ENCODE measurements around the gene LUZP1. TPM values are rescaled to one million over a fixed set of nuclear protein-coding genes. Genes with fewer than 3 reads are reported as not detected.

LUZP1 gene
- total RNA-seq, 2 donors from 2014 or later, result 43.5 to 49.4 TPM

- Histone ChIP-seq H3K9ac (ENCODE audit: extremely low read depth, low read length, poor library complexity, severe bottlenecking) (no peak overlapping the region), H3K27ac (ENCODE audit: low read depth, low read length) (no peak overlapping the region)
Measured at GRCh38 chr1:23102289-23102688, 66.4 kb downstream of the LUZP1 start.

DNA sequence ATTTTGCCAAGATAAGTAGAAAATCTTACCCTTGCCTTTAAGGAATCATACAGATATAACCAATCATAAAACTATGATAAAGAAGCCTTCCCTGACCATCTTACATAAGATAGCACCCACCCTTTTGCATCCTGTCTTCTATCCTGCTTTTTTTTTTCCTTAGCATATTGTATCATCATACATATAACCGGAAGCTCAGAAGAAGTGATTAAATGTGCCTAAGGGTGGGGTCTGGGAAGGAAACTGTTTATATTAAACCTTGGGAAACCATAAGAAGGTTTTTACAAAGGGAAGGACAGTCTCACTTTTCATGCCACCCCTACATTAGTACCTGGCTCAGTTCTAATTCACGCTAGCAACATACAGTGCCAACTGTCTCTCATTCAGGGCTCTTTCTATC is 66.8 kb downstream of the LUZP1 start:
- 89 to 100% methylated on average over 1 of the region's 2 CpGs for WGBS, 2 experiments (ENCODE audit: insufficient coverage in 1 of 2, insufficient read length in 1 of 2)
- Mint-ChIP-seq H3K36me3 (ENCODE audit: low read depth) (peaks cover 24% of the 10 kb centered on the region), H3K27ac (peak overlapping the region; percentile 43), H3K4me3 (no peak overlapping the region), H3K27me3 (ENCODE audit: insufficient read depth) (no peaks in the 10 kb centered on the region), H3K4me1 (peaks cover 18% of the 10 kb centered on the region), H3K9me3 (no peaks in the 10 kb centered on the region)
- TF ChIP-seq, protein P1, sequence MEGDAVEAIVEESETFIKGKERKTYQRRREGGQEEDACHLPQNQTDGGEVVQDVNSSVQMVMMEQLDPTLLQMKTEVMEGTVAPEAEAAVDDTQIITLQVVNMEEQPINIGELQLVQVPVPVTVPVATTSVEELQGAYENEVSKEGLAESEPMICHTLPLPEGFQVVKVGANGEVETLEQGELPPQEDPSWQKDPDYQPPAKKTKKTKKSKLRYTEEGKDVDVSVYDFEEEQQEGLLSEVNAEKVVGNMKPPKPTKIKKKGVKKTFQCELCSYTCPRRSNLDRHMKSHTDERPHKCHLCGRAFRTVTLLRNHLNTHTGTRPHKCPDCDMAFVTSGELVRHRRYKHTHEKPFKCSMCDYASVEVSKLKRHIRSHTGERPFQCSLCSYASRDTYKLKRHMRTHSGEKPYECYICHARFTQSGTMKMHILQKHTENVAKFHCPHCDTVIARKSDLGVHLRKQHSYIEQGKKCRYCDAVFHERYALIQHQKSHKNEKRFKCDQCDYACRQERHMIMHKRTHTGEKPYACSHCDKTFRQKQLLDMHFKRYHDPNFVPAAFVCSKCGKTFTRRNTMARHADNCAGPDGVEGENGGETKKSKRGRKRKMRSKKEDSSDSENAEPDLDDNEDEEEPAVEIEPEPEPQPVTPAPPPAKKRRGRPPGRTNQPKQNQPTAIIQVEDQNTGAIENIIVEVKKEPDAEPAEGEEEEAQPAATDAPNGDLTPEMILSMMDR (conservative IDR thresholded peaks at IDR 0.05), result no peak
- no peak overlapping the region for H3K9ac ChIP-seq (ENCODE audit: extremely low read depth, low read length, poor library complexity, severe bottlenecking)
- no peaks in the 10 kb centered on the region for H3K27me3 ChIP-seq (ENCODE audit: control insufficient read depth, insufficient read depth, low read length, poor library complexity, severe bottlenecking)
- H3K36me3 ChIP-seq (ENCODE audit: control insufficient read depth, insufficient read depth, low read length), result peaks cover 45% of the 10 kb centered on the region
- no peak for DNase-seq
- H3K27ac ChIP-seq (ENCODE audit: low read depth, low read length), result no peak overlapping the region
- H3K4me3 ChIP-seq (ENCODE audit: low read length), result no peak overlapping the region
- H3K4me1 ChIP-seq (ENCODE audit: control insufficient read depth, insufficient read depth, low read length), result peaks cover 11% of the 10 kb centered on the region
- no peaks in the 10 kb centered on the region for H3K9me3 ChIP-seq (ENCODE audit: control insufficient read depth, low read length)

More at GRCh38 chr1:23102289-23102688, 66.4 kb downstream of the LUZP1 start:
- WGBS, 2 experiments (ENCODE audit: insufficient coverage in 1 of 2, insufficient read length in 1 of 2), result no CpG with 5 or more reads among the region's 1 CpG
- Mint-ChIP-seq H3K9me3 (no peaks in the 10 kb centered on the region), H3K27ac (peak overlapping the region; percentile 43), H3K4me3 (no peak overlapping the region), H3K27me3 (ENCODE audit: insufficient read depth) (no peaks in the 10 kb centered on the region), H3K4me1 (peaks cover 18% of the 10 kb centered on the region), H3K36me3 (ENCODE audit: low read depth) (peaks cover 24% of the 10 kb centered on the region)
- Histone ChIP-seq H3K4me3 (ENCODE audit: low read length) (no peak overlapping the region), H3K9me3 (ENCODE audit: control insufficient read depth, low read length) (no peaks in the 10 kb centered on the region), H3K4me1 (ENCODE audit: control insufficient read depth, insufficient read depth, low read length) (peaks cover 11% of the 10 kb centered on the region), H3K36me3 (ENCODE audit: control insufficient read depth, insufficient read depth, low read length) (peaks cover 43% of the 10 kb centered on the region), H3K27me3 (ENCODE audit: control insufficient read depth, insufficient read depth, low read length, poor library complexity, severe bottlenecking) (no peaks in the 10 kb centered on the region)
- TF ChIP-seq, protein P1 (conservative IDR thresholded peaks at IDR 0.05), result no peak
- DNase-seq, result no peak

- Mint-ChIP-seq H3K9me3 (no peaks in the 10 kb centered on the region), H3K36me3 (ENCODE audit: low read depth) (peaks cover 23% of the 10 kb centered on the region), H3K27me3 (ENCODE audit: insufficient read depth) (no peaks in the 10 kb centered on the region), H3K4me3 (no peak overlapping the region), H3K4me1 (peaks cover 18% of the 10 kb centered on the region), H3K27ac (no peak overlapping the region)
- WGBS, 2 experiments (ENCODE audit: insufficient coverage in 1 of 2, insufficient read length in 1 of 2), result 88 to 89% methylated on average over 3 of the region's 3 CpGs
- H3K4me1 ChIP-seq (ENCODE audit: control insufficient read depth, insufficient read depth, low read length), result peaks cover 11% of the 10 kb centered on the region
- DNase-seq, result no peak
- H3K9ac ChIP-seq (ENCODE audit: extremely low read depth, low read length, poor library complexity, severe bottlenecking), result no peak overlapping the region
- no peaks in the 10 kb centered on the region for H3K27me3 ChIP-seq (ENCODE audit: control insufficient read depth, insufficient read depth, low read length, poor library complexity, severe bottlenecking)
- TF ChIP-seq, protein P1 (conservative IDR thresholded peaks at IDR 0.05), result no peak
- peaks cover 2% of the 10 kb centered on the region for H3K9me3 ChIP-seq (ENCODE audit: control insufficient read depth, low read length)
- no peak overlapping the region for H3K4me3 ChIP-seq (ENCODE audit: low read length)
- no peak overlapping the region for H3K27ac ChIP-seq (ENCODE audit: low read depth, low read length)
- H3K36me3 ChIP-seq (ENCODE audit: control insufficient read depth, insufficient read depth, low read length), result peaks cover 43% of the 10 kb centered on the region
Measured at GRCh38 chr1:23101101-23101827, 67.4 kb downstream of the LUZP1 start.
